PC-9 (cell line): ENCODE data around the gene PSTPIP1. TPM values are rescaled to one million over a fixed set of nuclear protein-coding genes. Genes with fewer than 3 reads are reported as not detected.

Experiments used
- BruUV-seq: library from RNA; stranded (reverse); fragments of 400-500 nt; replicated peaks from 2 replicates; lab custom pipeline; 2021; lab: Mats Ljungman, UMichigan
- CTCF ChIA-PET: fragments of 300-600 bp; sonication (Branson Sonifier 250); formaldehyde crosslinking; loops from one replicate; lab custom pipeline; 2022; ENCODE audit warnings: antibody characterized with exemption; lab: Charles Lee
- POLR2A ChIA-PET: fragments of 300-600 bp; sonication (Branson Sonifier 250); formaldehyde crosslinking; loops from one replicate; lab custom pipeline; 2022; ENCODE audit warnings: antibody characterized with exemption; ENCODE audit not compliant: unreplicated experiment; lab: Charles Lee
- DNase-seq, 2 experiments: peaks; one replicate each; pipeline versions ENCODE4 v3.0.0 to v3.0.0-alpha.2; 2015 to 2022; ENCODE audit warnings: mixed read lengths in 1 of 2
- H2AFZ ChIP-seq: fragments of 200-600 bp; sonication (generic); 2 replicates; pipeline ENCODE4 v1.8.1; 2017; ENCODE audit warnings: antibody characterized with exemption
- H3F3A ChIP-seq: fragments of 200-600 bp; sonication (generic); 2 replicates; pipeline ENCODE4 v1.8.1; 2017; ENCODE audit warnings: antibody characterized with exemption, mild to moderate bottlenecking, low read depth; ENCODE audit not compliant: insufficient read depth
- H3K27ac ChIP-seq: fragments of 200-600 bp; sonication (generic); 2 replicates; pipeline ENCODE4 v1.6.1; 2016; ENCODE audit warnings: mixed run types
- H3K27me3 ChIP-seq: fragments of 200-600 bp; sonication (generic); 2 replicates; pipeline ENCODE4 v1.6.1; 2016; ENCODE audit warnings: low read depth, mixed run types; ENCODE audit not compliant: insufficient read depth
- H3K36me3 ChIP-seq: fragments of 200-600 bp; sonication (generic); 2 replicates; pipeline ENCODE4 v1.6.1; 2016; ENCODE audit warnings: low read depth, mixed run types
- H3K4me1 ChIP-seq: fragments of 200-600 bp; sonication (generic); replicated peaks from 2 replicates; pipeline ENCODE4 v1.6.1; 2016; ENCODE audit warnings: mixed run types; ENCODE audit not compliant: insufficient read depth
- H3K4me2 ChIP-seq: fragments of 200-600 bp; sonication (generic); 2 replicates; pipeline ENCODE4 v1.6.1; 2017; ENCODE audit warnings: mixed run types
- H3K4me3 ChIP-seq: fragments of 200-600 bp; sonication (generic); 2 replicates; pipeline ENCODE4 v1.6.1; 2016; ENCODE audit warnings: mixed run types
- H3K79me2 ChIP-seq: fragments of 200-600 bp; sonication (generic); 2 replicates; pipeline ENCODE4 v1.6.1; 2017; ENCODE audit warnings: low read depth, mixed run types
- H3K9me2 ChIP-seq: fragments of 200-600 bp; sonication (generic); 2 replicates; pipeline ENCODE4 v1.8.1; 2017; ENCODE audit warnings: mild to moderate bottlenecking; ENCODE audit not compliant: insufficient read depth
- H3K9me3 ChIP-seq: fragments of 200-600 bp; sonication (generic); 2 replicates; pipeline ENCODE4 v1.8.1; 2016; ENCODE audit warnings: low read depth; ENCODE audit not compliant: insufficient read depth
- H4K20me1 ChIP-seq: fragments of 200-600 bp; sonication (generic); 2 replicates; pipeline ENCODE4 v1.8.1; 2017; ENCODE audit not compliant: insufficient read depth
- EZH2 ChIP-seq: fragments of 200-600 bp; sonication (generic); IDR thresholded peaks from 2 replicates; pipeline ENCODE4 v1.8.0; 2017; ENCODE audit warnings: antibody characterized with exemption, low read depth
- intact Hi-C: fragments of 100-400 bp; cut with micrococcal nuclease; formaldehyde crosslinking; loops from one replicate; pipeline ENCODE4 v1.10.0; 2022; ENCODE audit not compliant: unreplicated experiment
- total RNA-seq: library from RNA; stranded (reverse); gene quantifications from 2 replicates; pipeline ENCODE4 v1.2.3, GENCODE V29; 2021
- TF ChIP-seq, protein P1 (sequence below): fragments of 200-600 bp; sonication (generic); conservative IDR thresholded peaks from 2 replicates; pipeline ENCODE4 v1.6.1; 2017; ENCODE audit warnings: mixed run types, antibody characterized with exemption, mild to moderate bottlenecking, moderate library complexity

Gene PSTPIP1
- total RNA-seq, 1 experiment from 2014 or later, result not detected

DNA sequence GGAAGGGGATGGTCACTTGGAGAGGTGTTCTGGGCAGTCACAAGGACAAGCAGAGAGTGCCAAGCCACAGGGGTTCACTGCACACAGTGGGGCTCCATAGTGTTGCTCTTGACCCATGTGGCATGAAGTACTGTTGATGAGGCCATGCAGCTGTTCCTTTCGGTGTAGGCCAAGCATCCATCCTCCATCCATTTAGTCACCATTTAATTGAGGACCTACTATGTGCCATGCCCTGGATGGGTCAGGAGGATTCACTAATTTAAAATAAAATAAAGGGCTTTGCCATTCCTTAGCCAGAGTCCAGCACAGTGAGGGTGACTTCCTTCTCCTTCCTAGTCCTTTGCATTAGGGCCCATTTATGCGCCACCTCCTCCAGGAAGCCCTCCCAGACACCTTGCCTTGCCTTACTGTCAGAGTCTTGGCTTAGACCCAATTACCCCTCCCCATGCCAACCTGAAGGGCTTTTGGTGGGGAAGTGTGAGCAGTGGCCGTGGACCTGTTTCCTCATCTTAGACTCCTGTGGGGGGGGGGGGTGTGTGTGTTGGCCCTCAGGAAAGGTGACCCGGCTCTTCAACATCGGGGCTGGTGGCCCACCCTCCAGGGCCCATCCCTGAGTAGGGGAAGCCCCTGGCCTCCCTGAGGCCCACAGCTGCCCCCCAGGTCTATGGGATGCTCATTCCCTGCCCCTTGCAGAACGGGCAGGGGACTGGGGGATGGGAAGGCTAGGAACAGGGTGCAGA, 25.6 kb downstream of the PSTPIP1 start:
- no peaks in the 10 kb centered on the region for H3K9me2 ChIP-seq
- no peak overlapping the region for H3K4me3 ChIP-seq
- H3K36me3 ChIP-seq, result no peaks in the 10 kb centered on the region
- H3K9me3 ChIP-seq, result no peaks in the 10 kb centered on the region
- H3K27ac ChIP-seq, result no peak overlapping the region
- no peak for DNase-seq
- H2AFZ ChIP-seq, result no peak overlapping the region
- H3K27me3 ChIP-seq, result no peaks in the 10 kb centered on the region
- H3K79me2 ChIP-seq, result no peaks in the 10 kb centered on the region
- H3K4me1 ChIP-seq, result no peaks in the 10 kb centered on the region
- TF ChIP-seq, protein P1, sequence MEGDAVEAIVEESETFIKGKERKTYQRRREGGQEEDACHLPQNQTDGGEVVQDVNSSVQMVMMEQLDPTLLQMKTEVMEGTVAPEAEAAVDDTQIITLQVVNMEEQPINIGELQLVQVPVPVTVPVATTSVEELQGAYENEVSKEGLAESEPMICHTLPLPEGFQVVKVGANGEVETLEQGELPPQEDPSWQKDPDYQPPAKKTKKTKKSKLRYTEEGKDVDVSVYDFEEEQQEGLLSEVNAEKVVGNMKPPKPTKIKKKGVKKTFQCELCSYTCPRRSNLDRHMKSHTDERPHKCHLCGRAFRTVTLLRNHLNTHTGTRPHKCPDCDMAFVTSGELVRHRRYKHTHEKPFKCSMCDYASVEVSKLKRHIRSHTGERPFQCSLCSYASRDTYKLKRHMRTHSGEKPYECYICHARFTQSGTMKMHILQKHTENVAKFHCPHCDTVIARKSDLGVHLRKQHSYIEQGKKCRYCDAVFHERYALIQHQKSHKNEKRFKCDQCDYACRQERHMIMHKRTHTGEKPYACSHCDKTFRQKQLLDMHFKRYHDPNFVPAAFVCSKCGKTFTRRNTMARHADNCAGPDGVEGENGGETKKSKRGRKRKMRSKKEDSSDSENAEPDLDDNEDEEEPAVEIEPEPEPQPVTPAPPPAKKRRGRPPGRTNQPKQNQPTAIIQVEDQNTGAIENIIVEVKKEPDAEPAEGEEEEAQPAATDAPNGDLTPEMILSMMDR, result no peak
- TF ChIP-seq EZH2, result no peak
- CTCF ChIA-PET, result interaction anchor here (0.7 kb wide), 1 partner anchor 829 kb away, joined by 7 read pairs; no protein-coding TSS in a partner anchor
- no TSS peak for BruUV-seq
- H4K20me1 ChIP-seq, result no peaks in the 10 kb centered on the region
- no peak overlapping the region for H3K4me2 ChIP-seq
- intact Hi-C loops, result loop anchor here (5.0 kb wide), 1 partner anchor 118 kb away; no protein-coding TSS in a partner anchor
- POLR2A ChIA-PET, result no interaction called here
- no peaks in the 10 kb centered on the region for H3F3A ChIP-seq

DNA sequence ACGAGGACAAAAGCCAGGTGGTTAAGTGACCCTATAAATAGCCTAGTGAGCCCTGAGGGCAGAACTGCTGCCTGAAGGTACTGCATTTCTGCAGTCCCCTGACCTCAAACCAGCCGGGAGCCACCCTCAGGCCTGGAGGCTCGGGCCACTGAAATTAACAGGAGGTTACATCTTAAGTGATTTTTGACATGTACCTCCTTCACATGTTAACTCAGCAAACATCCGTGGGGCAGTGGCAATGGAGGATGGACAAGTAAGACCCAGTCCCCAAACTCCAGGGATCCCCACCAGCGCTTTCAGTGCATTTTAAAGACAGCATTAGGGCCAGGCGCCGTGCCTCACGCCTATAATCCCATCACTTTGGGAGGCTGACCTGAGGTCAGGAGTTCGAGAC, 26.2 kb downstream of the PSTPIP1 start:
- no peak for DNase-seq
- Histone ChIP-seq H3K27me3 (no peaks in the 10 kb centered on the region), H3K9me2 (no peaks in the 10 kb centered on the region), H3F3A (no peaks in the 10 kb centered on the region), H3K27ac (no peak overlapping the region), H4K20me1 (no peaks in the 10 kb centered on the region), H3K4me2 (no peak overlapping the region), H3K36me3 (no peaks in the 10 kb centered on the region), H3K79me2 (no peaks in the 10 kb centered on the region), H3K4me1 (no peaks in the 10 kb centered on the region), H3K4me3 (no peak overlapping the region), H3K9me3 (no peaks in the 10 kb centered on the region), H2AFZ (no peak overlapping the region)
- POLR2A ChIA-PET, result no interaction called here
- TF ChIP-seq, protein P1, result no peak
- TF ChIP-seq EZH2, result no peak
- intact Hi-C loops, result loop anchor here (5.0 kb wide), 1 partner anchor 119 kb away; no protein-coding TSS in a partner anchor
- no TSS peak for BruUV-seq
- CTCF ChIA-PET, result interaction anchor here (0.7 kb wide), 1 partner anchor 830 kb away, joined by 7 read pairs; no protein-coding TSS in a partner anchor

DNA sequence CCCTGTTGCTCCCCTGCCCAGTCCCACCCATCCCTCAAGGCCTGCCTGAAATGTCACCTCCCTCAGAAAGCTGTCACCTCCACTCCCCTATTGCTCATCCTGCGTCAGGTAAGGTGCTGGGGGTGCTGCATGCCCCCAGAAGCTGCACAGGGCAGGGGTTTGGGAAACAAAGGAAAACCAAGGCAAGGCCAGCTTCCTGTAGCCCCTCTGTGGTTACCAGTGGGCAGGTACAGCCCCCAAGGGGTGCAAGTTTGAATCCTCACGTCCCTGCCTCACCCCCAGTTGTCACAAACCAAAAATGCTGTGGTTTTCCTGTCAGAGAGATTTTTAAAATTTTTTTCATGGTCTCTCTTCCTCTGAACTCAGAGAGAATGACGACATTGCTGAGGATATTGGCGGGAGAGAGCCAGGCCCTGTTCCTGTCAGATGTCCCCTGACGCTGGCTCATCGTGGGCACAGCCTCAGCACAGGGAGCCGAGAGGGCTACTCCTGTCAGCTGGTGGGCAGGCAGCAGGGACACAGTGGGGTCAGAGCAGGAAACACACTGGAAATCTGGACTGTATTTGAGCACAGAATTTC, 27.0 kb downstream of the PSTPIP1 start:
- Histone ChIP-seq H3K9me2 (no peaks in the 10 kb centered on the region), H2AFZ (no peak overlapping the region), H3K4me2 (no peak overlapping the region), H3K27me3 (no peaks in the 10 kb centered on the region), H3K4me1 (no peaks in the 10 kb centered on the region), H3K4me3 (no peak overlapping the region), H3K79me2 (no peaks in the 10 kb centered on the region), H3K27ac (no peak overlapping the region), H3K36me3 (no peaks in the 10 kb centered on the region), H3F3A (no peaks in the 10 kb centered on the region), H4K20me1 (no peaks in the 10 kb centered on the region), H3K9me3 (no peaks in the 10 kb centered on the region)
- no peak for TF ChIP-seq EZH2
- TF ChIP-seq, protein P1, result no peak
- no TSS peak for BruUV-seq
- intact Hi-C loops, result loop anchor here (5.0 kb wide), 1 partner anchor 120 kb away; no protein-coding TSS in a partner anchor
- no peak for DNase-seq
- ChIA-PET POLR2A (no interaction called here), CTCF (interaction anchor here (0.6 kb wide), 1 partner anchor 1086 kb away, joined by 3 read pairs; no protein-coding TSS in a partner anchor)
